Measurements from ENCODE around the gene PDE4D.

The PDE4D gene

DNA sequence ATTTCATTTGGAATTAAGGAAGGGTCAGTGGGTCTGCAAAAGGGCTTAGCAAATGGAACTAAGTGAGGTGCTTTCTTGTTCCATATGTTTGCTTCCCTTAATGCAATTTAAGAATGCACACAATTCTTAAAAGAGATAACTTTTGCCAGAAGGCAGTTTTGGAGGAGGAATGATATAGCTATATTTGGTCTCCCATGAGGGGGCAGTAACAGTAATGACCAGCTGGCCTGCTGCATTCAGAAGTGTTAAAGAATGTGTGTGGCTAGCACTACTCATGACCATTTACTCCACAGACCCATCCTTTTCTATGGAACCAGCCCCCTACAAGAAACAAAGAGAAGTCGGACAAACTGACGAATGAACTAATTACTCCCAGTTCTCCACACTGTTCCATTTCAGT is 671.8 kb downstream of the PDE4D start:
- Histone ChIP-seq H3K14ac (ENCODE audit: low read length) (no peak overlapping the region), H3K18ac (ENCODE audit: low read length) (no peak overlapping the region), H4K91ac (ENCODE audit: low read depth, low read length, poor library complexity) (no peak overlapping the region), H2BK120ac (ENCODE audit: low read depth, low read length) (no peak overlapping the region), H3K23ac (ENCODE audit: low read depth, low read length, poor library complexity) (no peak overlapping the region), H3K27me3 (ENCODE audit: control insufficient read depth in 3 of 3, insufficient read depth in 3 of 3, low read depth in 1 of 3, low read length in 3 of 3) (no peaks in the 10 kb centered on the region), H3K79me1 (ENCODE audit: low read depth, low read length) (no peaks in the 10 kb centered on the region), H3K9me3 (replicated peaks in 1 of 2; ENCODE audit: control insufficient read depth in 2 of 2, insufficient read depth in 1 of 2, low read depth in 1 of 2, low read length in 2 of 2) (no peaks in the 10 kb centered on the region), H3K27ac (replicated peaks; ENCODE audit: low read length) (no peak overlapping the region), H3K9ac (ENCODE audit: low read depth, low read length, poor library complexity) (no peak overlapping the region), H3K4me3 (ENCODE audit: low read length in 2 of 2) (no peak overlapping the region), H2BK5ac (ENCODE audit: low read length) (no peak overlapping the region), H2BK15ac (ENCODE audit: low read length) (no peak overlapping the region), H3K4me2 (ENCODE audit: insufficient read depth, low read length, poor library complexity, severe bottlenecking) (no peak overlapping the region), H4K8ac (ENCODE audit: low read depth, low read length) (no peak overlapping the region), H3K36me3 (replicated peaks in 1 of 2; ENCODE audit: control insufficient read depth in 2 of 2, insufficient read depth in 2 of 2, low read length in 2 of 2) (no peaks in the 10 kb centered on the region), H3K4ac (ENCODE audit: low read length) (no peak overlapping the region), H3K4me1 (ENCODE audit: control insufficient read depth in 2 of 2, insufficient read depth in 1 of 2, low read depth in 1 of 2, low read length in 2 of 2) (no peaks in the 10 kb centered on the region), H2BK12ac (ENCODE audit: low read length) (no peak overlapping the region), H2AK5ac (ENCODE audit: low read depth, low read length) (no peak overlapping the region), H2AFZ (ENCODE audit: low read length) (no peak overlapping the region)
- WGBS, 2 donors (ENCODE audit: extremely low coverage in 2 of 2, insufficient read length in 2 of 2, insufficient replicate concordance in 1 of 2), result no CpG with 5 or more reads among the region's 2 CpGs
- no peak for DNase-seq (ENCODE audit: low spot score)

DNA sequence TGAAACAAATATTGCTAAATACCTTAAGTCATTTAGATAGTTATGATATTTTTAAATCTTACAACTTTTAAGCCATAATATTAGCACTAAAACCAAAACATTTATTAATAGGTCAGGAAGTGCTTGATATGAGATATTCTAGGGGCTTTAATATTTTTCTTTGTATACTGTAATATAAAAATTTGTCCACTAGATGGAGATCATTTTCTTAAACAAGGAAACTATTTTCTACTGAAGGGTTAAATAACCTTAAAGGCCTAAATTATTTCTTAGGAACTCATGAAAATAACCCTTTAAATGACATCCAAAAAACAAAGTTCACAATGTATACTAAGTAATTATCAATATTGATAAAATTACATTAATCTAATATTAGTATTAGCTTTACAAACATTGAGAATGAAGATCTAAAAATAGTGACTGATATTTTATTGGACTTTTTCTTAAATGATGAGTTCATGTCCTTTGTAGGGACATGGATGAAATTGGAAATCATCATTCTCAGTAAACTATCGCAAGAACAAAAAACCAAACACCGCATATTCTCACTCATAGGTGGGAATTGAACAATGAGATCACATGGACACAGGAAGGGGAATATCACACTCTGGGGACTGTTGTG is 675.0 kb downstream of the PDE4D start:
- Histone ChIP-seq H4K91ac (ENCODE audit: low read depth, low read length, poor library complexity) (no peak overlapping the region), H3K4ac (ENCODE audit: low read length) (no peak overlapping the region), H3K9ac (ENCODE audit: low read depth, low read length, poor library complexity) (no peak overlapping the region), H2BK120ac (ENCODE audit: low read depth, low read length) (no peak overlapping the region), H3K27me3 (ENCODE audit: control insufficient read depth in 3 of 3, insufficient read depth in 3 of 3, low read depth in 1 of 3, low read length in 3 of 3) (no peaks in the 10 kb centered on the region), H3K4me2 (ENCODE audit: insufficient read depth, low read length, poor library complexity, severe bottlenecking) (no peak overlapping the region), H2BK15ac (ENCODE audit: low read length) (no peak overlapping the region), H3K14ac (ENCODE audit: low read length) (no peak overlapping the region), H3K36me3 (replicated peaks in 1 of 2; ENCODE audit: control insufficient read depth in 2 of 2, insufficient read depth in 2 of 2, low read length in 2 of 2) (no peaks in the 10 kb centered on the region), H3K9me3 (replicated peaks in 1 of 2; ENCODE audit: control insufficient read depth in 2 of 2, insufficient read depth in 1 of 2, low read depth in 1 of 2, low read length in 2 of 2) (no peaks in the 10 kb centered on the region), H2AK5ac (ENCODE audit: low read depth, low read length) (no peak overlapping the region), H3K79me1 (ENCODE audit: low read depth, low read length) (no peaks in the 10 kb centered on the region), H3K18ac (ENCODE audit: low read length) (no peak overlapping the region), H3K23ac (ENCODE audit: low read depth, low read length, poor library complexity) (no peak overlapping the region), H4K8ac (ENCODE audit: low read depth, low read length) (no peak overlapping the region), H3K4me1 (ENCODE audit: control insufficient read depth in 2 of 2, insufficient read depth in 1 of 2, low read depth in 1 of 2, low read length in 2 of 2) (no peaks in the 10 kb centered on the region), H3K4me3 (ENCODE audit: low read length in 2 of 2) (no peak overlapping the region), H2AFZ (ENCODE audit: low read length) (no peak overlapping the region), H2BK12ac (ENCODE audit: low read length) (no peak overlapping the region), H2BK5ac (ENCODE audit: low read length) (no peak overlapping the region), H3K27ac (replicated peaks; ENCODE audit: low read length) (no peak overlapping the region)
- WGBS, 2 donors (ENCODE audit: extremely low coverage in 2 of 2, insufficient read length in 2 of 2, insufficient replicate concordance in 1 of 2), result no CpG with 5 or more reads among the region's 2 CpGs
- no peak for DNase-seq (ENCODE audit: low spot score)

DNA sequence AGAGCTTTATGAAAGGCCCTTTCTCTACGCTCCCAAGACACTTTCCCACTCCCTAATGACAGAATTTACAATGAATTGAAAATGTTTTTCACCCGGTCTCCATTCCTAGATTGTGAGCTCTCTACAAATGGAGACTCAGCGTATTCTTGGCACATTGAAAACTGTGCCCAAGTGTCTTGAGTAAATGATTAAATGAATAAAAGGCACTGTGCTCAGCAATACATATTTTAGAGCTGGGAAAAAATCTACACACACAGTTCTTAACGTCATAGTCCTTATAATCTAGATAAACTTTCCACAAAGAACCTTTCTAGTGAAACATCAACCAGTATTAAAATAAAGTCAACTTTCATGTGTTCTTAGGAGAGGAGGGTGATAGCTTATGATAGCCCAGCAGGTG is 676.7 kb downstream of the PDE4D start:
- Histone ChIP-seq H4K8ac (ENCODE audit: low read depth, low read length) (no peak overlapping the region), H2BK120ac (ENCODE audit: low read depth, low read length) (no peak overlapping the region)
- no CpG with 5 or more reads among the region's 4 CpGs for WGBS, 2 donors (ENCODE audit: extremely low coverage in 2 of 2, insufficient read length in 2 of 2, insufficient replicate concordance in 1 of 2)

DNA sequence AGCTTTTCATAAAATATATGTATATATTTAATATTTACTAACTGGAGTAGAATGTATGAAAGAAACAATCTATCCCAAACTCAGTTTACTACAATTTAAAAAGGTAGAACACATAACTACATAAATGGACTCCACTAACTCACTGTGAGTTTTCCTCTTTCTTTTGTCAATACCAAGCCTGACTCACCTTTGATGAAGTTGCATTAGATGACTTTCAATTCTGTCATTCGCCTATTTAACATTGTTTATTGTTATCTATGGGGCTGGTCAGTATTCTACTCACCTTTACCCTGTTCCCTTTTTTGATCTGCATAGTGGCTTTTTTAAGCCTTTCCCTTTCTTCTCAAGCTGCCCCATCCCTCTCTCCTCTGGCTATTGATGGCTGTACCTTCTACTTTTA is 680.9 kb downstream of the PDE4D start:
- no peaks in the 10 kb centered on the region for H3K9me3 ChIP-seq (replicated peaks in 1 of 2; ENCODE audit: control insufficient read depth in 2 of 2, insufficient read depth in 1 of 2, low read depth in 1 of 2, low read length in 2 of 2)
- no peak overlapping the region for H2BK15ac ChIP-seq (ENCODE audit: low read length)
- no peaks in the 10 kb centered on the region for H3K36me3 ChIP-seq (replicated peaks in 1 of 2; ENCODE audit: control insufficient read depth in 2 of 2, insufficient read depth in 2 of 2, low read length in 2 of 2)
- H2BK120ac ChIP-seq (ENCODE audit: low read depth, low read length), result no peak overlapping the region
- no peaks in the 10 kb centered on the region for H3K4me1 ChIP-seq (ENCODE audit: control insufficient read depth in 2 of 2, insufficient read depth in 1 of 2, low read depth in 1 of 2, low read length in 2 of 2)
- H3K9ac ChIP-seq (ENCODE audit: low read depth, low read length, poor library complexity), result no peak overlapping the region
- no peak overlapping the region for H3K4ac ChIP-seq (ENCODE audit: low read length)
- H3K27me3 ChIP-seq (ENCODE audit: control insufficient read depth in 3 of 3, insufficient read depth in 3 of 3, low read depth in 1 of 3, low read length in 3 of 3), result no peaks in the 10 kb centered on the region
- no peak overlapping the region for H3K27ac ChIP-seq (replicated peaks; ENCODE audit: low read length)
- no peak overlapping the region for H3K14ac ChIP-seq (ENCODE audit: low read length)
- no peak overlapping the region for H3K18ac ChIP-seq (ENCODE audit: low read length)
- no peak overlapping the region for H2BK5ac ChIP-seq (ENCODE audit: low read length)
- H2AFZ ChIP-seq (ENCODE audit: low read length), result no peak overlapping the region
- no peak overlapping the region for H4K8ac ChIP-seq (ENCODE audit: low read depth, low read length)
- H3K4me2 ChIP-seq (ENCODE audit: insufficient read depth, low read length, poor library complexity, severe bottlenecking), result no peak overlapping the region
- no peak overlapping the region for H3K4me3 ChIP-seq (ENCODE audit: low read length in 2 of 2)
- no peaks in the 10 kb centered on the region for H3K79me1 ChIP-seq (ENCODE audit: low read depth, low read length)
- no peak for DNase-seq (ENCODE audit: low spot score)
- no peak overlapping the region for H3K23ac ChIP-seq (ENCODE audit: low read depth, low read length, poor library complexity)
- no peak overlapping the region for H4K91ac ChIP-seq (ENCODE audit: low read depth, low read length, poor library complexity)
- H2AK5ac ChIP-seq (ENCODE audit: low read depth, low read length), result no peak overlapping the region
- no peak overlapping the region for H2BK12ac ChIP-seq (ENCODE audit: low read length)
- no CpG with 5 or more reads among the region's 1 CpG for WGBS, 2 donors (ENCODE audit: extremely low coverage in 2 of 2, insufficient read length in 2 of 2, insufficient replicate concordance in 1 of 2)

More for the DNA sequence above, 676.7 kb downstream of the PDE4D start:
- no peak overlapping the region for H2BK15ac ChIP-seq (ENCODE audit: low read length)
- H3K9ac ChIP-seq (ENCODE audit: low read depth, low read length, poor library complexity), result no peak overlapping the region
- no peak overlapping the region for H3K27ac ChIP-seq (replicated peaks; ENCODE audit: low read length)
- no peak overlapping the region for H3K4me2 ChIP-seq (ENCODE audit: insufficient read depth, low read length, poor library complexity, severe bottlenecking)
- H3K4me3 ChIP-seq (ENCODE audit: low read length in 2 of 2), result no peak overlapping the region
- no peak overlapping the region for H3K4ac ChIP-seq (ENCODE audit: low read length)
- H2BK12ac ChIP-seq (ENCODE audit: low read length), result no peak overlapping the region
- no peak overlapping the region for H2AK5ac ChIP-seq (ENCODE audit: low read depth, low read length)
- H3K18ac ChIP-seq (ENCODE audit: low read length), result no peak overlapping the region
- H3K14ac ChIP-seq (ENCODE audit: low read length), result no peak overlapping the region
- no peaks in the 10 kb centered on the region for H3K27me3 ChIP-seq (ENCODE audit: control insufficient read depth in 3 of 3, insufficient read depth in 3 of 3, low read depth in 1 of 3, low read length in 3 of 3)
- no peaks in the 10 kb centered on the region for H3K4me1 ChIP-seq (ENCODE audit: control insufficient read depth in 2 of 2, insufficient read depth in 1 of 2, low read depth in 1 of 2, low read length in 2 of 2)
- H2BK5ac ChIP-seq (ENCODE audit: low read length), result no peak overlapping the region
- H3K79me1 ChIP-seq (ENCODE audit: low read depth, low read length), result no peaks in the 10 kb centered on the region
- H4K91ac ChIP-seq (ENCODE audit: low read depth, low read length, poor library complexity), result no peak overlapping the region
- no peak for DNase-seq (ENCODE audit: low spot score)
- H3K23ac ChIP-seq (ENCODE audit: low read depth, low read length, poor library complexity), result no peak overlapping the region
- no peaks in the 10 kb centered on the region for H3K9me3 ChIP-seq (replicated peaks in 1 of 2; ENCODE audit: control insufficient read depth in 2 of 2, insufficient read depth in 1 of 2, low read depth in 1 of 2, low read length in 2 of 2)
- H2AFZ ChIP-seq (ENCODE audit: low read length), result no peak overlapping the region
- no peaks in the 10 kb centered on the region for H3K36me3 ChIP-seq (replicated peaks in 1 of 2; ENCODE audit: control insufficient read depth in 2 of 2, insufficient read depth in 2 of 2, low read length in 2 of 2)
